CD14-positive monocyte (primary cell): Measurements from ENCODE around the gene SUSD6. TPM values are rescaled to one million over a fixed set of nuclear protein-coding genes. Genes with fewer than 3 reads are reported as not detected.
A peak's percentile ranks its signal among the peaks of the same experiment; 100 is the strongest.
"Not testable (repeated sequence)": the region's sequence is repeated elsewhere in the genome, so short reads cannot be mapped to it uniquely, and the experiment has no call there.

Experiments used
- DNase-seq, 3 donors: peaks; one replicate each; pipeline ENCODE4 v3.0.0-alpha.2; 2011 to 2022
- H2AFZ ChIP-seq: 2 replicates; pipeline ENCODE4 v1.6.0; 2012; ENCODE audit warnings: mild to moderate bottlenecking, low read depth, low read length, inconsistent platforms; ENCODE audit not compliant: insufficient read depth, poor library complexity, severe bottlenecking
- H3K27ac ChIP-seq, 2 donors: 1 replicate in 1 of 2; 2 replicates in 1 of 2; pipeline ENCODE4 v1.5.1; 2012 to 2013; ENCODE audit warnings: low read length in 2 of 2, control low read depth in 1 of 2, inconsistent platforms in 1 of 2, low read depth in 1 of 2, mild to moderate bottlenecking in 1 of 2
- H3K27me3 ChIP-seq, 2 donors: one replicate each; pipeline versions ENCODE4 v1.6.0 to v1.6.1; 2011 to 2013; ENCODE audit warnings: low read length in 2 of 2; ENCODE audit not compliant: control insufficient read depth in 2 of 2, insufficient read depth in 2 of 2
- H3K36me3 ChIP-seq, 2 donors: replicated peaks in 1 of 2; 1 replicate in 1 of 2; 2 replicates in 1 of 2; pipeline versions ENCODE4 v1.5.1 to v1.6.1; 2012 to 2013; ENCODE audit warnings: low read length in 2 of 2, control low read depth in 1 of 2, inconsistent platforms in 1 of 2, mild to moderate bottlenecking in 1 of 2; ENCODE audit not compliant: insufficient read depth in 2 of 2, control insufficient read depth in 1 of 2
- H3K4me1 ChIP-seq, 2 donors: 1 replicate in 1 of 2; 2 replicates in 1 of 2; pipeline versions ENCODE4 v1.5.1 to v1.6.1; 2012 to 2013; ENCODE audit warnings: low read length in 2 of 2, control low read depth in 1 of 2, inconsistent platforms in 1 of 2, mild to moderate bottlenecking in 1 of 2, moderate library complexity in 1 of 2; ENCODE audit not compliant: insufficient read depth in 2 of 2, control insufficient read depth in 1 of 2
- H3K4me2 ChIP-seq: replicated peaks from 2 replicates; pipeline ENCODE3; 2012; ENCODE audit warnings: low read length, moderate library complexity, mild to moderate bottlenecking; ENCODE audit not compliant: poor library complexity, severe bottlenecking; ENCODE audit errors: extremely low read depth
- H3K4me3 ChIP-seq, 3 experiments: fragments of 200-600 bp in 1 of 3; sonication (generic) in 1 of 3; replicated peaks in 1 of 3; 1 replicate in 2 of 3; 2 replicates in 1 of 3; pipeline ENCODE4 v1.5.1; 2011 to 2013; ENCODE audit warnings: low read length in 3 of 3, mild to moderate bottlenecking in 3 of 3, control low read depth in 2 of 3, low read depth in 2 of 3, inconsistent platforms in 1 of 3, moderate library complexity in 1 of 3
- H3K79me2 ChIP-seq: 2 replicates; pipeline ENCODE4 v1.6.0; 2012; ENCODE audit warnings: mild to moderate bottlenecking, control low read depth, inconsistent platforms, low read length, moderate library complexity; ENCODE audit not compliant: insufficient read depth
- H3K9ac ChIP-seq: 2 replicates; pipeline ENCODE4 v1.6.0; 2017; ENCODE audit warnings: low read length, mild to moderate bottlenecking; ENCODE audit not compliant: insufficient read depth, poor library complexity, severe bottlenecking
- H3K9me3 ChIP-seq, 2 donors: replicated peaks in 1 of 2; 1 replicate in 1 of 2; 2 replicates in 1 of 2; pipeline versions ENCODE4 v1.5.1 to v1.6.1; 2012 to 2013; ENCODE audit warnings: low read length in 2 of 2, control low read depth in 1 of 2; ENCODE audit not compliant: control insufficient read depth in 1 of 2, insufficient read depth in 1 of 2
- H4K20me1 ChIP-seq: 2 replicates; pipeline ENCODE4 v1.6.0; 2012; ENCODE audit warnings: mild to moderate bottlenecking, low read length, control low read depth, moderate library complexity; ENCODE audit not compliant: insufficient read depth
- H3K27ac Mint-ChIP-seq, 7 donors: one replicate each; pipeline ENCODE4 v1.8.0; 2020; ENCODE audit warnings: mild to moderate bottlenecking in 7 of 7, mixed read lengths in 7 of 7, moderate library complexity in 6 of 7, inconsistent platforms in 2 of 7
- H3K27me3 Mint-ChIP-seq, 3 donors: one replicate each; pipeline ENCODE4 v1.8.0; 2021 to 2022; ENCODE audit warnings: low read depth in 3 of 3, mild to moderate bottlenecking in 3 of 3, mixed read lengths in 3 of 3, moderate library complexity in 3 of 3, inconsistent platforms in 1 of 3
- H3K36me3 Mint-ChIP-seq, 2 donors: one replicate each; pipeline ENCODE4 v1.8.0; 2020; ENCODE audit warnings: mixed read lengths in 2 of 2, inconsistent platforms in 1 of 2, mild to moderate bottlenecking in 1 of 2
- H3K4me1 Mint-ChIP-seq: one replicate; pipeline ENCODE4 v1.8.0; 2020; ENCODE audit warnings: mild to moderate bottlenecking, mixed read lengths
- H3K4me3 Mint-ChIP-seq, 2 donors: one replicate each; pipeline ENCODE4 v1.8.0; 2020; ENCODE audit warnings: mild to moderate bottlenecking in 2 of 2, mixed read lengths in 2 of 2, moderate library complexity in 1 of 2
- H3K9me3 Mint-ChIP-seq, 7 donors: one replicate each; pipeline ENCODE4 v1.8.0; 2020 to 2022; ENCODE audit warnings: mixed read lengths in 7 of 7, mild to moderate bottlenecking in 6 of 7, moderate library complexity in 6 of 7, inconsistent platforms in 2 of 7
- CTCF ChIP-seq: fragments of 200-600 bp; IDR thresholded peaks from one replicate; pipeline ENCODE4 v1.8.0; 2022; ENCODE audit warnings: antibody characterized with exemption, mild to moderate bottlenecking
- whole genome bisulfite sequencing: methylation state at CpG from one replicate; pipeline ENCODE4 v1.1.5; 2013; ENCODE audit warnings: missing lambda C conversion rate; ENCODE audit not compliant: insufficient coverage; 5-methylcytosine and 5-hydroxymethylcytosine counted together
- intact Hi-C, 2 donors: fragments of 100-400 bp; cut with micrococcal nuclease; formaldehyde crosslinking; loops; one replicate each; pipeline versions ENCODE4 v1.15.0 to v1.15.1; 2023
- polyA plus RNA-seq, 3 donors: library from polyadenylated mRNA; depleted of rRNA in 1 of 3; unstranded in 2 of 3; stranded (reverse) in 1 of 3; fragments of 300-500 nt in 2 of 3; fragments of >200 nt in 1 of 3; fragmentation: Illumina TruSeq in 2 of 3; gene quantifications; 1 replicate in 2 of 3; 2 replicates in 1 of 3; pipeline ENCODE4 v1.2.3, GENCODE V29; 2012 to 2021

SUSD6 gene
- polyA plus RNA-seq, 3 donors: 17.3 to 81.8 (median 30.1) TPM

- Mint-ChIP-seq H3K4me1 (peaks cover 64% of the 10 kb centered on the region), H3K9me3 (no peaks in the 10 kb centered on the region), H3K4me3 (peak overlapping the region in 1 of 2 donors; percentile 9), H3K27ac (peak overlapping the region; percentile 84 to 98 (median 96)), H3K36me3 (peaks cover 36 to 42% of the 10 kb centered on the region in 2 donors), H3K27me3 (peaks cover 0 to 5% (median 2%) of the 10 kb centered on the region in 3 donors)
- peak overlapping the region; percentile 74 to 90 for H3K27ac ChIP-seq
- WGBS: 10% methylated on average over 2 of the region's 5 CpGs
- H3K4me1 ChIP-seq: peaks cover 52 to 59% of the 10 kb centered on the region in 2 donors
- peak overlapping the region; percentile 44 for H3K9ac ChIP-seq
- peak; percentile 85 to 97 (median 88) for DNase-seq
- intact Hi-C loops: no loop called here
- no peaks in the 10 kb centered on the region for H3K27me3 ChIP-seq
- TF ChIP-seq CTCF: no peak
- peaks cover 20 to 23% of the 10 kb centered on the region in 2 donors for H3K36me3 ChIP-seq
- H3K4me3 ChIP-seq: no peak overlapping the region
- H3K79me2 ChIP-seq: peaks cover 10% of the 10 kb centered on the region
- H2AFZ ChIP-seq: no peak overlapping the region
- H3K4me2 ChIP-seq: peak overlapping the region; percentile 26
- no peaks in the 10 kb centered on the region for H3K9me3 ChIP-seq
- H4K20me1 ChIP-seq: peaks cover 51% of the 10 kb centered on the region
Measured at GRCh38 chr14:69716478-69717187, 105.2 kb downstream of the SUSD6 start.

DNA sequence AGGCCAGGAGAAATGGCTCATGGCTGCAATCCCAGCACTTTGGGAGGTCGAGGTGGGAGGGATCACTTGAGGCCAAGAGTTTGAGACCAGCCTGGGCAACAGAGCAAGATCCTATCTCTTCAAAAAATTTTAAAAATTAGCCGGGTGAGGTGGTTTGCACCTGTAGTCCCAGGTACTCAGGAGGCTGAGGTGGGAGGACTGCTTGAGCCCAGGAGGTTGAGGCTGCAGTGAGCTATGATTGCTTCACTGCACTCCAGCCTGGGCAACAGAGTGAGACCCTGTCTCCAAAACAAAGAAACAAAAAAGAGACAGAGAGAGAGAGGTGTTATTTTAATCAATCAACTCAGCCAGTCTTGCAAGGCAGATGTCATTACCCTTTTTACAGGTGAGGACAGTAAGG, 107.2 kb downstream of the SUSD6 start:
- peaks cover 46% of the 10 kb centered on the region for H3K4me1 Mint-ChIP-seq
- Histone ChIP-seq H4K20me1 (peaks cover 34% of the 10 kb centered on the region), H3K4me1 (peaks cover 35 to 40% of the 10 kb centered on the region in 2 donors), H3K36me3 (peaks cover 11% of the 10 kb centered on the region in 2 donors)
- WGBS: 83% methylated on average over 1 of the region's 2 CpGs
- H3K27ac Mint-ChIP-seq: peak overlapping the region in 3 of 7 donors; percentile 12 to 86 (median 18)
- H3K4me3 Mint-ChIP-seq, intact Hi-C loops, H2AFZ ChIP-seq, H3K9me3 Mint-ChIP-seq, H3K27me3 Mint-ChIP-seq, H3K27ac ChIP-seq, H3K9me3 ChIP-seq, H3K4me3 ChIP-seq, H3K79me2 ChIP-seq, DNase-seq, H3K9ac ChIP-seq, H3K4me2 ChIP-seq, H3K27me3 ChIP-seq: not testable (repeated sequence)
- peaks cover 22 to 25% of the 10 kb centered on the region in 2 donors for H3K36me3 Mint-ChIP-seq
